Activated CD8-positive, alpha-beta memory T cell treated with anti-CD3 and anti-CD28 coated beads, Interleukin-2, amount 50 U/mL, for 1 hour (primary cell): Measurements from ENCODE around the gene MYO5C.
"Not testable (repeated sequence)": the region's sequence is repeated elsewhere in the genome, so short reads cannot be mapped to it uniquely, and the experiment has no call there.

ENCODE experiments used
- DNase-seq: peaks from one replicate; pipeline ENCODE4 v3.0.0-alpha.2; 2020; ENCODE audit errors: extremely low read depth

Gene MYO5C

DNA sequence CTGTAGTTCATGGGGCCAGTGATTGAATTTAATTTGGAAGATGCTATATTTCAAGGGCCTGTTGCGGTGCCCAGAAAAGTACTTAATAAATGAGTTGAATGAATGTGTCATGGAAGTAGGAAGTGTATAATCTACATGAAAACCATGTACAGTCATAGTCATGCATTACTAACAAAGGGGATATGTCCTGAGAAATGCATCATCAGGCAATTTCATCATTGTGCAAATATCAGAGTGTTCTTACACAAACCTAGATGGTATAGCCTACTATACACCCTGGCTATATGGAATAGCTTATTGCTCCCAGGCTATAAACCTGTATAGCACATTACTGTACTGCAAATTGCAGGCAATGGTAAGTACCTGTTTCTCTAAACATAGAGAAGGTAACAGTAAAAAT is 10.7 kb upstream of the MYO5C start:
- DNase-seq = no peak

DNA sequence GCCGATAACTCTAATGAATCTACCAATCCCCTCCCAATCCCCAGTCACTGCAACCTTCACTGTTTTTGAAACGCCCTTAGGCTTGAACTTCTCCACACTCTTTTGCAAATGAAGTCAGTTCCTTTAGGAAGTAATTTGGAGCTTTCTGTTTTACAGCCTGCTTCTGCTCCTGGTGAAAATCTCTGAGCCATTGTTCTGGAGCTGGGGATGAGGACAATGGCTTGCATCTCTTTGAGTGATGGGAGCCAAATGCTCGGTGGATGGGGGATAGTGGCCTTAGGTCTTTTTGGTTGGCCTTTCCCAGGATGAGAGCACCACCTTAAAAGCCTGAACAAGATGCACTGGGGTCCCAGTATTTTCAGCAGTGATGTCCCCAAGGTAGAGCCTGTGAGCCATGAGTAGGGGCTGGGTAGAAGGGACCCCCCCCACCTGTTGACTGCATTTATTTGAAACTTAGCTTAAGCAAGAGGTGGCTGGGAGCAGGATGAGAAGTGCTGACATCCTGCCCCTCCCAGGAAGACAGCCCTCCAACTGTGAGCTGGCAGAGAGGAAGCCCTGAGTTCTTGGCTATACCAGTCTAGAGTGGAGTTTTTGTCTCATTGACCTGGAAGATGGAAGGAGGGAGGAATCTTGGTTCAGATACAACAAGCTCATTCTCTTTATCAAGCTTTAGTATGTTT is 7.6 kb upstream of the MYO5C start:
- no peak for DNase-seq

- DNase-seq = no peak
These were observed 5.8 kb upstream of the MYO5C start for GRCh38 chr15:52301265-52301847.

DNA sequence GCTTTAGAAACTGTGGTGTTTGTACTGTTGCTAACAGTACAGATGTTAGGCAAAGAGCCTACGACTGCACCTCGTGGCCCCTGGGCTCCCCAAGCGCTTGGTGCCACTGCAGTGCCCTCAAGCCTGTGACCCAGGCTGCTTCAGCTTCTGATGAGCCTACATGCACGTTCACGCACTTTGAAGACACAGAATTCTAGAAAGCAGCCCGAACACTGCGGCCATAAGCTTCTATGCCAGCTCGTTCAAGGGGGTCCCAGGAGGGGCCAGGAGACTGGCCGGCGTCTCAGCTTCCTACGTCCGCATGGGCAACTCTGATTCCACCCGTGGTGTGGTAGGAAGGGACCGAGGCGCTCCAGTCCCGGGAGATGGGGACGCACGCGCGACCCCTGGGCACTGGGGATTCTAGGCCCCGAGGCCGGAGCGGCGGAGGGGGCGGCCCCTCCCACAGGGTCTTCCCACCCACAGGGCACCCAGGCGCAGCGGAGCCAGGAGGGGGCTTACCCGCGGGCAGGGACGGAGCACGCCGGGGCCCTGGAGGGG is 653 bp downstream of the MYO5C start:
- no peak for DNase-seq

- DNase-seq = no peak
These were observed 2.7 kb downstream of the MYO5C start for GRCh38 chr15:52292780-52293392.

DNA sequence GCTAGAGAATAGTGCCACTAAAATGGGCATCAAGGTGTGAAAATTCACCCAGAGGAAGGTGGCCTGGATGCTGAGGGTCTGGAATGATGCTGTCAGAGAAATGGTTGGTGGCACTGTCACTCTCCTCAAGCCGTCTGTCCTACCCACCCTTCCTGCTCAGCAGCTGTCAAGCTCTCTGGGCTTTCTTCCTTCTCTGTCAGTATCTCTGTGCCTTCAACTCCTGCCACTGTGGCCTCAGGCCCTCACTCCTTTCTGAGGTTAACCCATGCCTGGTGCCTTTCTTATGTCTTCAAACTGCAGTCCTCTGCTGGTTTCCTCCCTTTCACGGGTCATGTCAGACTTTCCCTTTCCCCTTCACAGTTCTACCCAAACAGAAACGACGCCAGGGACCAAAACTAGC is 4.4 kb downstream of the MYO5C start:
- no peak for DNase-seq

DNA sequence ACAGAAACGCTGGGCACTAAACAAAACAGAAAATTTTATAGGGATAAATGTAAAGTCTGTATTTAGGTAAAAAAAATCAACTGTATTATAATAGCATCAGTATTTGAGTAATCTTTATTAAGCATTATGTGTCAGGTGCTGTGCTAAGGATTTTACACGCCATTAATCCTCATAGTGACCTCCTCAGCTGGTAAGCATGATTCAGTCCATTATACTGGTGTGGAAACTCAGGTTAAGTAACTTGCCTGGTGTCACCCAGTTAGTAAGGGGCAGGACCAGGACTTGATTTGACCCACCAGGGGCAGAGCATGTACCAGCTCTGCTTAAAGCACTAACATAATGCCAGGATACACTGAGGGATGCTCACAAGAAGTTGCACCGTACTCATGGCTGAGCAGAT is 4.8 kb downstream of the MYO5C start:
- no peak for DNase-seq

GRCh38 chr15:52290329-52290728 is 5.3 kb downstream of the MYO5C start:
- DNase-seq = no peak

GRCh38 chr15:52289629-52290081 is 5.9 kb downstream of the MYO5C start:
- no peak for DNase-seq

GRCh38 chr15:52288986-52289385 is 6.6 kb downstream of the MYO5C start:
- DNase-seq = no peak

DNA sequence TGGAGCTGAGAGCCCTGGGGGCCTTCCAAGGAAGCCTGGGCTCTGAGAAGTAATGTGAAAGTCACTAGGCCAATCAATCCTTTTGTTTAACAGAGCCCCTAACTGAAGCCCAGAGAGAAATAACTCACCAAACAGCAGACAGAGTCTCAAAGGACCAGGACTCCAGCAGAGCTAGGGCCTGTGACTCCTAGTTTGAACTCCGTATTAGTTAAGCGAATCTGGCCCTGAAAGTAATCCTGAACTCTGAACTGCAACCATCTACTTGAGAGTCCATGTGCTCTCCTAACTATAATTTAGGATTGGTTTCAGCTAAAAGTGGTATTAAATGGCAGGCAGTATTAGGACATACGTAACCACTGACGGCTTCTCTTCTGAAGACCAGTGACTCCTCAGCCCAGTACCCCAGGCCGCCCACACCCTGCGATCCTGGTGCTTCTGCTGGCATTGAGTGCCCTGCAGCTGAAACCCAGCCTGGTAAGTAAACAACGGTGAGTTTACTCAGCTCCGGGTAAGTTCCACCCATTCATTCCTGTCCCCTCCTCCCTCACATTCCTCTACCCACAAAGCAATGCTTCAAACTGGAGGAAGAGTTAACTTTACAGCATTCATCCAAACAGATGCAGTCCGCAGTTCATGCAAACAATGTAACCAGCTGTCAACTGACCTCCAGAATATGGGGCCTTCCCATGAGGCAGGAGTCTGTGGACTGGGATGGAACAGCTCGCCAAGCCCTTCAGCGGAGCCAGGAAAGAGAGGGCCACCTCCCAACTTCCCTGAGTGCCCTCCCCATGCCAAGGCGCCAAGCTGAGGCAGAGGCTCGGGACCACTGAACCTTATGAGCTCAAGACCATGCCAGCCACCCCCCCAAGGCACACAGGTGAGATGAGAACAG is 7.3 kb downstream of the MYO5C start:
- no peak for DNase-seq

DNA sequence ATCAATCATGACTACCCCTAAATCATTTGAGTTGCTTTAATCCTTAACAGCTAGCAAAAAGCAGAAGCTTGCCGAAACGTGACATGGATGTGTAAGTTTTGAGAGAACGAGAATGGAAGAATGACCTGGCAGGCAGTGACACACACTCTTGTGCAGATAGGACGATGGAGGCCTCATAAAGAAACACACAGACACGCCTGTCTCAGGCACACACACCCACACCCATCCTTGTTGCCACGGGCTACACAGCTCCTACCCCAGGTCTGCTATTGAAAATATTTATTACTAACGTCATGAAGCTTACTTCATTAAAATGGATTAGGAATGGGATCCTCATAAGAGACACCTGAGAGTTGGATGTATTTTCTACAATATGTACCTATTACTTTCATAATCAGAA is 8.5 kb downstream of the MYO5C start:
- DNase-seq = no peak

- DNase-seq = not testable (repeated sequence)
These were observed 9.7 kb downstream of the MYO5C start for GRCh38 chr15:52285941-52286340.

- DNase-seq = no peak
These were observed 11.4 kb downstream of the MYO5C start for GRCh38 chr15:52284164-52284563.

GRCh38 chr15:52283281-52283680 is 12.3 kb downstream of the MYO5C start:
- no peak for DNase-seq

DNA sequence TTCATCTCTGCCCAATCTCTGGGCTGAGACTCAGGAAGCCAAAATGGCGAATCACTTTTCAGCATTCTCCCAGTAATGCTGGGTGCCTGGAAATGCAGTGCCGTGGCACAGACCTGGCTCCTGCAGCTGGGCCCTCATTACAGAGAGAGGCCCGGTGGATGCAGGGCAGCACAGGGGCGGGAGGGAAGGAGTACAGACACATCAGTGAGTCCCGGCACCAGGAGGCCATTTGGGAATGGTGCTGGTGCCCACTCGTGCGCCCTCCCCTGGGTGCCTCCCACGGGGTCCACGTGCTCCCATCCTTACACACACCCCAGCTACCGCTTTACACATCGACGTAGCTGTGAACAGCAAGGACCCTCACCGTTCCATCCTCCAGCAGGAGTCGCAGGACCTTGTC is 13.2 kb downstream of the MYO5C start:
- DNase-seq = no peak

DNA sequence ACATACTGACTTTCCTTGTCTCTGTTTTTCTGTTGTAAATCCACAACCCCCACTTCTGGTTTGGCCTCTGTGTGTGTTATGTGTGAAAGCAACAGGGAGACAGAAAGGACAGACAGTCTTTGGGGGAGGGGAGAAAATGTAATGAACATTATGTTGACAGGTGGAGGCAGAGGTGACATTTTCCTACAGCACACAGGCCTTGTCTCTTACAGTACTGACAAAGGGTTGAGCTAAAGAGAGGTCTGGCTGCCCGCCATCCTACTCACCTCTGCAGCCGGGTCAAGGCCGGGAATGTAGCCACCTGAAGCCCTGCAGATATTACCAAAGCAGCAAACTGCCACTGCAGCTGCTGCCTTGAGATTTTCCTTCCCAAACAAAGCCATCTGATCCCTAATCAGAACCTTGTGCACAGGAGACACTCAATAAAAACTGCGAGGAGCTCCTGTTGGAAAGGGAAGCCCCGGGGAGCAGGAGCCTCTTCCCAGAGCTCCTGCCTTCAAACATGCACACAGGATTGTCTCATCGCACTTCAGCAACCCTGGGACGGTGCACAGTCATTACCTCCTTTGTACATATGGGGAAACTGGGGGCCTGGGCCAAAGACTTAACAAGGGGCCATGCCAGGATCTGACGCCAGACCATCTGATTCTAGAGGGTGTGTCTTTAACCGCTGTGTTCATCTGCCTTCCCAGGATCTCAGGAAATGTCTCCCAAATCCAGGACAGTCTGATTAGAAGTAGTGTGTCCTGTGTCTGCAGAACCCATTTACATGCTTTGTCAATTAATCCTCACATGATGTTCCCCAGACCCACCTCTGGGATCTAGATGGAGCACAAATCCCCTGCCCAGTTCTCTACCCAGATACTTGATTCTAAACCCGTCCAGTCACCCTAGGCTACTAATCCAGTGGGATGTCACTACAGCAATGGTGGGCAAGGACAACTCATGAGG is 14.2 kb downstream of the MYO5C start:
- DNase-seq = no peak

DNA sequence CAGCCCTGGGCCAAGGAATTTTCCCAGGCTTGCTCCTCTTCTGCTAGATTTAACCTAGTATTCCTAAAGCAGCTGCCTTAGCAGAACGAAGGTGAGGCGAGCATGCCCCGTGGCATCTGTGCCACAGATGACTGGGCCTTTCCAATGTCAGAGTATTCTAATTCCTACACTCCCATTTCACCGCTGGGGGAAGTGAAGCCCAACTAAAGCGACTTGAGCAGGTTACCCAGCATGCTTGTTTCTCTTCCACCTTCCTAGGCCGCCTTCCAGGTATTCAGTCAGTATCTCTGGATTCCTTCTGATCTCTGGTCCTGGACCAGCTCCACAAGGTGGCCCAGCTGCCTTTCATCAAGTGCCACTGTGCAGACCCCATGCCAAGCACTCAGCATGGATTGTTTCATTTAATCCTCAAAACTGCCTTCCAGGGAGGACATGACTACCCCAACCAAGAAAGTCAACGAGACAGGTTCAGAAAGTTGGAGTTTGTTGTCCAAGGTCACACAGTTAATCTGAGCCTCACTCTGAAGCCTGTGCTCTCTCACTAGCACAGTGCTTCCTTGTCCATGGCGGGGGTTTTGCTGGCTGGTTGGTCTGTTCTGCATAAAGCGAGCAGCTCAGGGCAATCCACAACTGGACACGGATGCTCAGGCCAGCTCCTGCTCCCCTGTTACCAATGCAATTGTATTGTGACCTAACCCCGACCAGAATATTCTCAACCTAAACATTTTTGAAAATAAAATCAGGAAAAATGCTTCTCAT is 15.1 kb downstream of the MYO5C start:
- no peak for DNase-seq

GRCh38 chr15:52278636-52279367 is 16.8 kb downstream of the MYO5C start:
- no peak for DNase-seq
